K562 (cell line): ENCODE measurements around the gene HDAC7. TPM values are rescaled to one million over a fixed set of nuclear protein-coding genes. Genes with fewer than 3 reads are reported as not detected.

Experiments used
- CHD7 ChIP-seq: fragments of 200-600 bp; sonication (generic); IDR thresholded peaks from one replicate; pipeline ENCODE4 v1.6.1; 2012; ENCODE audit warnings: mild to moderate bottlenecking, low read depth, low read length, inconsistent platforms
- DNMT1 ChIP-seq: fragments of 450-650 bp; IDR thresholded peaks from 2 replicates; pipeline ENCODE4 v1.6.1; 2016; ENCODE audit warnings: antibody characterized with exemption, mild to moderate bottlenecking
- HCFC1 ChIP-seq: IDR thresholded peaks from 2 replicates; pipeline ENCODE4 v1.6.1; 2012; ENCODE audit warnings: low read depth, low read length, improper control_type of control experiment
- HINFP ChIP-seq: fragments of 450-650 bp; conservative IDR thresholded peaks from 2 replicates; pipeline ENCODE4 v1.6.1; 2016; ENCODE audit warnings: missing genetic modification characterization, low read depth, mild to moderate bottlenecking, control low read depth, missing compliant biosample characterization
- KHSRP ChIP-seq: fragments of 450-650 bp; IDR thresholded peaks from 2 replicates; pipeline ENCODE4 v1.6.1; 2017
- MCM5 ChIP-seq: fragments of 450-650 bp; IDR thresholded peaks from 2 replicates; pipeline ENCODE4 v1.6.1; 2016; ENCODE audit warnings: low read depth
- MEF2A ChIP-seq: IDR thresholded peaks from 2 replicates; pipeline ENCODE4 v1.6.1; 2011; ENCODE audit warnings: low read depth, mild to moderate bottlenecking, low read length, moderate library complexity; ENCODE audit not compliant: control insufficient read depth
- MNT ChIP-seq, 2 experiments: fragments of 450-650 bp; conservative IDR thresholded peaks; 2 replicates each; pipeline ENCODE4 v1.6.1; 2017; ENCODE audit warnings: mild to moderate bottlenecking in 2 of 2, moderate library complexity in 2 of 2
- NFIC ChIP-seq: fragments of 450-650 bp; IDR thresholded peaks from 2 replicates; pipeline ENCODE4 v1.6.1; 2017; ENCODE audit warnings: mild to moderate bottlenecking, inconsistent platforms
- NR1H2 ChIP-seq: sonication (generic); formaldehyde crosslinking; IDR thresholded peaks from 2 replicates; pipeline ENCODE4 v1.4.0; 2020; ENCODE audit warnings: mild to moderate bottlenecking, missing genetic modification reagents
- PTTG1 ChIP-seq: fragments of 450-650 bp; IDR thresholded peaks from 2 replicates; pipeline ENCODE4 v1.6.1; 2016; ENCODE audit warnings: low read depth, mild to moderate bottlenecking, missing genetic modification characterization, missing compliant biosample characterization
- TAF15 ChIP-seq: fragments of 200-400 bp; formaldehyde crosslinking; IDR thresholded peaks from 2 replicates; pipeline ENCODE4 v1.6.1; 2017; ENCODE audit warnings: mild to moderate bottlenecking, low read depth, low read length, moderate library complexity
- ZNF143 ChIP-seq: sonication (generic); formaldehyde crosslinking; IDR thresholded peaks from 2 replicates; pipeline ENCODE4 v1.9.0; 2022; ENCODE audit warnings: mild to moderate bottlenecking, missing genetic modification reagents
- polyA plus RNA-seq, 8 experiments: library from polyadenylated mRNA; depleted of rRNA in 4 of 8; stranded (reverse) in 5 of 8; unstranded in 3 of 8; fragments of >200 nt; fragmentation: Nextera tagmentation in 2 of 8; fragmentation: Illumina TruSeq in 1 of 8; extraction: Ambion mirVana in 2 of 8; extraction: Trizol in 1 of 8; gene quantifications; 2 replicates each; pipeline versions ENCODE4 v1.2.1 to v1.2.3, GENCODE V29; 2011 to 2014; ENCODE audit warnings: inconsistent platforms in 1 of 8, missing spikeins in 1 of 8
- total RNA-seq, 7 experiments: library from RNA; depleted of rRNA in 6 of 7; stranded (reverse); fragments of >200 nt in 6 of 7; fragmentation: Illumina TruSeq in 2 of 7; extraction: Trizol in 2 of 7; gene quantifications; 2 replicates each; pipeline versions ENCODE4 v1.2.1 to v1.2.3, GENCODE V29; 2011 to 2021; ENCODE audit warnings: low replicate concordance in 1 of 7

Gene HDAC7
- total and polyA plus RNA-seq, 9 of the 15 experiments (the other 6 are each of a cell fraction or from before 2014, with no cell fraction given): 2.5 to 129 (median 31.1) TPM

- TF ChIP-seq CHD7: no peak
- TF ChIP-seq TAF15: no peak
- TF ChIP-seq KHSRP: no peak
- no peak for TF ChIP-seq DNMT1
- no peak for TF ChIP-seq PTTG1 (tag)
- no peak for TF ChIP-seq ZNF143 (CRISPR knock-in tag)
- TF ChIP-seq MCM5: no peak
- peak; percentile 85 for TF ChIP-seq NFIC
- TF ChIP-seq MEF2A: no peak
- TF ChIP-seq HINFP (tag): no peak
- no peak for TF ChIP-seq HCFC1
- peak in 1 of 2 experiments; percentile 56; a peak in 1 of 4 replicates for TF ChIP-seq MNT (conservative IDR thresholded peaks at IDR 0.05)
- no peak for TF ChIP-seq NR1H2
Measured at GRCh38 chr12:47777741-47778558, 41.8 kb downstream of the HDAC7 start (continued).
